GM12878 (cell line): ENCODE data around the gene CTDNEP1. TPM values are rescaled to one million over a fixed set of nuclear protein-coding genes. Genes with fewer than 3 reads are reported as not detected.

ENCODE experiments used
- ATAC-seq: fragments of 200-7000 bp; cut with Tn5 transposase; 3 replicates; pipeline ENCODE4 v1.9.1; 2020; ENCODE audit warnings: mild to moderate bottlenecking, moderate library complexity
- BruUV-seq: library from RNA; stranded (reverse); fragments of 400-500 nt; replicated peaks from 2 replicates; lab custom pipeline; 2021; lab: Mats Ljungman, UMichigan
- CTCF ChIA-PET: fragments of 300-600 bp; sonication (Branson Sonifier 250); formaldehyde crosslinking; extraction: SDS; loops from one replicate; lab custom pipeline; 2021; ENCODE audit warnings: inconsistent platforms; lab: Yijun Ruan, JAX
- POLR2A ChIA-PET: fragments of 350-600 bp; formaldehyde crosslinking; extraction: SDS; loops from one replicate; lab custom pipeline; 2021; ENCODE audit warnings: inconsistent platforms; lab: Charles Lee
- RAD21 ChIA-PET: fragments of 300-600 bp; sonication (Branson Sonifier 250); formaldehyde crosslinking; loops from one replicate; lab custom pipeline; 2023; ENCODE audit warnings: antibody characterized with exemption; ENCODE audit not compliant: unreplicated experiment; lab: Charles Lee
- SMC1A ChIA-PET: fragments of 300-600 bp; sonication (Branson Sonifier 250); formaldehyde crosslinking; loops from one replicate; lab custom pipeline; 2023; ENCODE audit not compliant: unreplicated experiment, uncharacterized antibody; lab: Charles Lee
- DNase-seq: peaks from one replicate; pipeline ENCODE4 v3.0.0-alpha.2; 2011; ENCODE audit warnings: low read depth, low spot score
- FAIRE-seq: peaks from 3 replicates; lab custom pipeline; 2011; peaks lifted over from hg19 to GRCh38; lab: Jason Lieb, UNC
- H2AFZ ChIP-seq: 2 replicates; pipeline ENCODE4 v1.6.0; 2011; ENCODE audit warnings: low read depth, low read length, control low read depth; ENCODE audit not compliant: control insufficient read depth
- H3K27ac ChIP-seq: 2 replicates; pipeline ENCODE4 v1.5.1; 2011; ENCODE audit warnings: control low read depth; ENCODE audit not compliant: control insufficient read depth, insufficient read depth
- H3K27me3 ChIP-seq, 2 experiments: replicated peaks in 1 of 2; 2 replicates each; pipeline versions ENCODE4 v1.6.0 to v1.6.1; 2011; ENCODE audit warnings: low read length in 1 of 2; ENCODE audit not compliant: control insufficient read depth in 2 of 2, insufficient read depth in 2 of 2
- H3K36me3 ChIP-seq, 2 experiments: 2 replicates each; pipeline ENCODE4 v1.5.1; 2011; ENCODE audit warnings: low read length in 1 of 2; ENCODE audit not compliant: control insufficient read depth in 2 of 2, insufficient read depth in 2 of 2
- H3K4me1 ChIP-seq: 2 replicates; pipeline ENCODE4 v1.6.1; 2011; ENCODE audit warnings: mild to moderate bottlenecking, low read length, moderate library complexity, mixed read lengths; ENCODE audit not compliant: control insufficient read depth, insufficient read depth
- H3K4me2 ChIP-seq: 2 replicates; pipeline ENCODE4 v1.6.0; 2011; ENCODE audit warnings: control low read depth; ENCODE audit not compliant: control insufficient read depth, insufficient read depth
- H3K4me3 ChIP-seq: fragments of 200-600 bp; sonication (generic); 2 replicates; pipeline ENCODE4 v1.5.1; 2016
- H3K79me2 ChIP-seq: 2 replicates; pipeline ENCODE4 v1.6.0; 2011; ENCODE audit warnings: low read length; ENCODE audit not compliant: control insufficient read depth, insufficient read depth
- H3K9ac ChIP-seq: 2 replicates; pipeline ENCODE4 v1.8.0; 2011; ENCODE audit warnings: low read length, control low read depth, mixed read lengths; ENCODE audit not compliant: control insufficient read depth, insufficient read depth
- H3K9me3 ChIP-seq: replicated peaks from 3 replicates; pipeline ENCODE4 v1.5.1; 2011; ENCODE audit warnings: mild to moderate bottlenecking, low read length; ENCODE audit not compliant: control insufficient read depth, insufficient read depth
- H4K20me1 ChIP-seq: 2 replicates; pipeline ENCODE4 v1.6.0; 2011; ENCODE audit not compliant: control insufficient read depth, insufficient read depth
- ATF7 ChIP-seq: fragments of 450-650 bp; IDR thresholded peaks from 2 replicates; pipeline ENCODE4 v1.6.1; 2016; ENCODE audit warnings: low read depth, mild to moderate bottlenecking
- CHD2 ChIP-seq: IDR thresholded peaks from 2 replicates; pipeline ENCODE4 v1.6.1; 2011; ENCODE audit warnings: low read depth, low read length, improper control_type of control experiment, borderline replicate concordance
- EED ChIP-seq: sonication (generic); IDR thresholded peaks from 2 replicates; pipeline ENCODE4 v1.6.1; 2016; ENCODE audit warnings: antibody characterized with exemption, low read depth
- EP300 ChIP-seq, 2 experiments: fragments of 150-350 bp in 1 of 2; IDR thresholded peaks; 2 replicates each; pipeline ENCODE4 v1.6.1; 2011 to 2012; ENCODE audit warnings: low read depth in 2 of 2, low read length in 2 of 2, borderline replicate concordance in 1 of 2, improper control_type of control experiment in 1 of 2, inconsistent platforms in 1 of 2; ENCODE audit not compliant: control insufficient read depth in 1 of 2
- GATAD2B ChIP-seq: fragments of 450-650 bp; conservative IDR thresholded peaks from 2 replicates; pipeline ENCODE4 v1.6.1; 2017; ENCODE audit warnings: low read depth, mild to moderate bottlenecking, moderate library complexity
- IKZF2 ChIP-seq, 2 experiments: fragments of 450-650 bp; IDR thresholded peaks; 2 replicates each; pipeline ENCODE4 v1.6.1; 2017; ENCODE audit warnings: mild to moderate bottlenecking in 2 of 2, moderate library complexity in 2 of 2
- KDM1A ChIP-seq: fragments of 200-600 bp; sonication (generic); IDR thresholded peaks from 2 replicates; pipeline ENCODE4 v1.6.1; 2016; ENCODE audit warnings: borderline replicate concordance
- KLF5 ChIP-seq: fragments of 450-650 bp; IDR thresholded peaks from 2 replicates; pipeline ENCODE4 v1.6.1; 2014; ENCODE audit warnings: mild to moderate bottlenecking; ENCODE audit not compliant: partially characterized antibody
- NFIC ChIP-seq: IDR thresholded peaks from 2 replicates; pipeline ENCODE4 v1.6.1; 2012; ENCODE audit warnings: low read depth, mild to moderate bottlenecking, inconsistent platforms, low read length, moderate library complexity
- NFXL1 ChIP-seq: fragments of 450-650 bp; IDR thresholded peaks from 2 replicates; pipeline ENCODE4 v1.6.1; 2017; ENCODE audit warnings: antibody characterized with exemption, mild to moderate bottlenecking, borderline replicate concordance
- NR2C2 ChIP-seq: IDR thresholded peaks from 2 replicates; pipeline ENCODE4 v1.6.1; 2011; ENCODE audit warnings: borderline replicate concordance, low read depth; ENCODE audit not compliant: control insufficient read depth, insufficient read length
- POLR2A ChIP-seq: IDR thresholded peaks from 2 replicates; pipeline ENCODE4 v1.6.1; 2011; ENCODE audit warnings: low read depth, mild to moderate bottlenecking, low read length
- RAD21 ChIP-seq: IDR thresholded peaks from 2 replicates; pipeline ENCODE4 v1.6.1; 2011; ENCODE audit warnings: mild to moderate bottlenecking, low read depth, low read length, moderate library complexity; ENCODE audit not compliant: insufficient read depth
- STAT1 ChIP-seq: fragments of 450-650 bp; conservative IDR thresholded peaks from 2 replicates; pipeline ENCODE4 v1.6.1; 2014; ENCODE audit warnings: antibody characterized with exemption, mild to moderate bottlenecking
- WGBS: methylation state at CpG from one replicate; pipeline ENCODE4 v1.1.6; 2016; ENCODE audit warnings: low lambda C conversion rate; ENCODE audit not compliant: insufficient replicate concordance, insufficient coverage; ENCODE audit errors: missing lambda C conversion rate; 5-methylcytosine and 5-hydroxymethylcytosine counted together
- in situ Hi-C: fragments of 300-500 bp; cut with MboI; formaldehyde crosslinking; loops from 9 replicates; pipeline ENCODE4 v1.14.3; 2018; ENCODE audit warnings: mixed read lengths
- intact Hi-C: fragments of 100-400 bp; cut with micrococcal nuclease; formaldehyde crosslinking; loops from one replicate; pipeline ENCODE4 v1.14.2; 2022; ENCODE audit not compliant: unreplicated experiment
- polyA plus RNA-seq, 11 experiments: library from polyadenylated mRNA; depleted of rRNA in 4 of 11; unstranded in 6 of 11; stranded (reverse) in 5 of 11; fragments of >200 nt; fragmentation: Nextera tagmentation in 4 of 11; fragmentation: Illumina TruSeq in 1 of 11; extraction: Ambion mirVana in 4 of 11; extraction: Trizol in 1 of 11; gene quantifications; 1 replicate in 1 of 11; 2 replicates in 10 of 11; pipeline versions ENCODE4 v1.2.1 to v1.2.3, GENCODE V29; 2011 to 2016; ENCODE audit warnings: inconsistent platforms in 2 of 11, missing spikeins in 2 of 11, low read depth in 1 of 11
- total RNA-seq, 4 experiments: library from RNA; depleted of rRNA in 3 of 4; stranded (reverse); fragments of >200 nt in 3 of 4; fragmentation: Illumina TruSeq in 1 of 4; extraction: Trizol in 1 of 4; gene quantifications; 2 replicates each; pipeline versions ENCODE4 v1.2.1 to v1.2.3, GENCODE V29; 2013 to 2021

CTDNEP1 gene
- total and polyA plus RNA-seq, 10 of the 15 experiments (the other 5 are each of a cell fraction or from before 2014, with no cell fraction given), result 23.7 to 176 (median 30.3) TPM

GRCh38 chr17:7224661-7225111 is 26.8 kb downstream of the CTDNEP1 start:
- H4K20me1 ChIP-seq, result no peaks in the 10 kb centered on the region
- CTCF ChIA-PET, result no interaction called here
- H3K4me3 ChIP-seq, result no peak overlapping the region
- no peak for DNase-seq
- peaks cover 23 to 26% of the 10 kb centered on the region in 2 experiments for H3K36me3 ChIP-seq
- no peak for FAIRE-seq
- POLR2A ChIA-PET, result no interaction called here
- whole genome bisulfite sequencing, result 84% methylated on average over 15 of the region's 15 CpGs
- in situ Hi-C loops (no loop called here), intact Hi-C loops (no loop called here)
- RAD21 ChIA-PET, result no interaction called here
- H2AFZ ChIP-seq, result no peak overlapping the region
- no peaks in the 10 kb centered on the region for H3K27me3 ChIP-seq
- no peak overlapping the region for H3K27ac ChIP-seq
- SMC1A ChIA-PET, result interaction anchor here (1.2 kb wide), 1 partner anchor 25 kb away, joined by 3 read pairs; no protein-coding TSS in a partner anchor
- no peak for TF ChIP-seq ATF7
- no peak; the same call in none of the 2 replicates for TF ChIP-seq POLR2A
- TF ChIP-seq RAD21, result no peak
- TF ChIP-seq EP300 (IDR thresholded peaks at IDR 0.05; ENCODE audit: borderline replicate concordance in 1 of 2, control insufficient read depth in 1 of 2, low read depth in 2 of 2, low read length in 2 of 2), result no peak
- no peak for TF ChIP-seq NFXL1
- no peak for TF ChIP-seq IKZF2 (IDR thresholded peaks at IDR 0.05)
- TF ChIP-seq GATAD2B, result no peak
- TF ChIP-seq CHD2, result no peak
- no peak for TF ChIP-seq KLF5
- no peak for TF ChIP-seq STAT1
- no peak for TF ChIP-seq NR2C2
- TF ChIP-seq EED, result no peak
- TF ChIP-seq KDM1A, result no peak
- no peak for TF ChIP-seq NFIC
- H3K4me1 ChIP-seq, result peaks cover 3% of the 10 kb centered on the region
- H3K9ac ChIP-seq, result no peak overlapping the region
- H3K79me2 ChIP-seq, result peaks cover 13% of the 10 kb centered on the region
- no peak overlapping the region for H3K4me2 ChIP-seq
- no peaks in the 10 kb centered on the region for H3K9me3 ChIP-seq
- TSS peak; percentile 69 for BruUV-seq
- no peak for ATAC-seq
